Activated T-helper 2 cell treated with anti-CD3 and anti-CD28 coated beads, Interferon-gamma antibody, Interleukin-2, Interleukin-4, amounts not matched to agents 10 μg/mL and 5 μg/mL and 100 μg/mL, durations not matched to agents 14 hours and 24 hours and 36 hours (primary cell): Measurements from ENCODE around the gene DNAI4. TPM values are rescaled to one million over a fixed set of nuclear protein-coding genes. Genes with fewer than 3 reads are reported as not detected.

Experiments
- DNase-seq: peaks from one replicate; pipeline ENCODE4 v3.0.0; 2021; ENCODE audit warnings: low spot score
- H3K27ac Mint-ChIP-seq: one replicate; pipeline ENCODE4 v1.8.0; 2021; ENCODE audit warnings: mixed read lengths
- H3K27me3 Mint-ChIP-seq: one replicate; pipeline ENCODE4 v1.8.0; 2021; ENCODE audit warnings: low read depth, mixed read lengths
- H3K36me3 Mint-ChIP-seq: one replicate; pipeline ENCODE4 v1.8.0; 2021; ENCODE audit warnings: low read depth, mixed read lengths
- H3K4me1 Mint-ChIP-seq: one replicate; pipeline ENCODE4 v1.8.0; 2021; ENCODE audit warnings: low read depth, mixed read lengths
- H3K4me3 Mint-ChIP-seq: one replicate; pipeline ENCODE4 v1.8.0; 2021; ENCODE audit warnings: low read depth, mild to moderate bottlenecking, moderate library complexity, mixed read lengths
- H3K9me3 Mint-ChIP-seq: one replicate; pipeline ENCODE4 v1.8.0; 2021; ENCODE audit warnings: mixed read lengths
- intact Hi-C: fragments of 100-400 bp; cut with micrococcal nuclease; formaldehyde crosslinking; loops from one replicate; pipeline ENCODE4 v1.15.1; 2023
- total RNA-seq: library from RNA; stranded (reverse); gene quantifications from 2 replicates; pipeline ENCODE4 v1.2.3, GENCODE V29; 2022

Gene DNAI4
- total RNA-seq, 1 donor from 2014 or later, result 1.7 TPM

DNA sequence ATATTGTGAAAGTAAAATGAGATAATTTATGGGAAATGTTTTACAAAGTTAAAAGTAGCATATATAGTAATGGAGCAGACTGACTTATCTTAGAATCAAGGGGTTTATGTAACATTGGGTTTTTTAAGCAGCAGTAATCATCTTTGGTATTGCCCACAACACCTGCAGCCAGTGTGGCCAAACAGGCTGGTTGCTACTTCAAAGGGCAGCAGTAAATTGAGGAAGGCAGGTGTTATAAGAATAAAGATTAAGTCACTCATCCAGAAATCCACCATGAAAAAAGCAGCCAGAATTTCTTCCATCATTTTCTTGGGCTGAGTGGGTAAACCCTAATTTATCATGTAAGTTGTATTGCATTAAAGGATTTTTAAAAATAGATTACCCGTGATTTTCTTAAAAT lies 155.7 kb downstream of the DNAI4 start:
- DNase-seq, result no peak
- peaks cover 28% of the 10 kb centered on the region for H3K4me1 Mint-ChIP-seq
- H3K4me3 Mint-ChIP-seq, result peak overlapping the region; percentile 42
- intact Hi-C loops, result loop anchor here (10.0 kb wide), 1 partner anchor 56 kb away; no protein-coding TSS in a partner anchor
- H3K36me3 Mint-ChIP-seq, result no peaks in the 10 kb centered on the region
- H3K9me3 Mint-ChIP-seq, result no peaks in the 10 kb centered on the region
- no peak overlapping the region for H3K27ac Mint-ChIP-seq
- H3K27me3 Mint-ChIP-seq, result no peaks in the 10 kb centered on the region

DNA sequence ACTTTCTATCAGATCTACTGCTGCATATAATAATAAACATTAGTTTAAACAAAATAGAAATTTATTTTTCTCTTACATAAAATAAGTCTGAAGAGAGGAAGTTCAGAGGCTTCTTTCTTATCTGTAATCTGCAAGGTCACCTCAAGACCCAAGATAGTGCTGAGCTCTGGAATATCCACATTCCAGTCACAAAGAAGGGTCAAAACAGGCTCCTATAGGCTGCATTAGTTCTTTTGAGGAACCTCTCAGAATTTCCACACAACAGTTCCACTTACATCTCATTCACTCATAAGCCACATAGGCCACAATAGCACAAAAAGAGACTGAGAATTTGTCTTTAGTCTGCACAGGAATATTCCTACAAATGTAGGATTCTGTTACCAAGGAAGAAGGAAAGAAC lies 157.0 kb downstream of the DNAI4 start:
- no peak overlapping the region for H3K27ac Mint-ChIP-seq
- no peak overlapping the region for H3K4me3 Mint-ChIP-seq
- H3K4me1 Mint-ChIP-seq, result peaks cover 28% of the 10 kb centered on the region
- no peaks in the 10 kb centered on the region for H3K36me3 Mint-ChIP-seq
- DNase-seq, result no peak
- H3K27me3 Mint-ChIP-seq, result no peaks in the 10 kb centered on the region
- intact Hi-C loops, result loop anchor here (10.0 kb wide), 1 partner anchor 57 kb away; no protein-coding TSS in a partner anchor
- no peaks in the 10 kb centered on the region for H3K9me3 Mint-ChIP-seq

DNA sequence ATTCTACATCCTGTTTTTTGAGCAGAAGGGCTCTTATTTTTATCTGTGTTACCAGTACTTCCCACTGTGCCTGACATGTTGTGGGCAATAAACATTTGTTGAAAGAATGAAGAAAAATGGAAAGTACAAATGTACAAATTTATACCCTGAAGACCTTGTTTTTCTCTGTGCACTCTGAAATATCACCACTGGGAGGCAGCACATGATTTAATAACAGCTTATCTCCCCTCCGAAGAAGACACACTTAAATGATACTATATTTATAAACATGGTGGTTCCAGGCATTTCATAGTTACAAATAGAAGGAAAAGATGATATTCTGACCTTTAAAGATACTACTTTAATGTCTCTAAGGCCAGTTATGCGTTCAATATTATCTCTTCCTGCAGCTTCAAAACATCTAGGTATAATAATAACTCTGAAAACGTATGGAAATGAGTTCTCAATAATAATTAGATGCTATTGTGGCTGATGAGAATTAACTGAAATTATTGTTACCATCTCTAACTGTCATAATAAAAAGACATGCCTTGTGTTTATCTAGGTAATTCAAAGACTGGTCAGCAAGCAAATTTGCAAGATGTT lies 159.6 kb downstream of the DNAI4 start:
- intact Hi-C loops, result loop anchor here (1.0 to 10.0 kb wide), 6 partner anchors 60 to 736 kb away; partner anchors contain the start of genes DNAI4 and MIER1
- no peak overlapping the region for H3K27ac Mint-ChIP-seq
- no peaks in the 10 kb centered on the region for H3K36me3 Mint-ChIP-seq
- H3K4me1 Mint-ChIP-seq, result peaks cover 18% of the 10 kb centered on the region
- no peaks in the 10 kb centered on the region for H3K27me3 Mint-ChIP-seq
- H3K4me3 Mint-ChIP-seq, result no peak overlapping the region
- DNase-seq, result no peak
- no peaks in the 10 kb centered on the region for H3K9me3 Mint-ChIP-seq

Other genes with a start within 250 kb of the DNAI4 start
- not detected in 2 replicates for gene DYNLT5, start 172.4 kb downstream of the DNAI4 start, total RNA-seq
- gene INSL5, start 123.6 kb downstream of the DNAI4 start, total RNA-seq, result not detected in 2 replicates
- gene MIER1, start 134 bp upstream of the DNAI4 start, total RNA-seq, result 44.5 and 45.1 TPM in 2 replicates
- 14.5 and 14.8 TPM in 2 replicates for gene SLC35D1, start 129.3 kb upstream of the DNAI4 start, total RNA-seq
- gene C1orf141, start 210.1 kb upstream of the DNAI4 start, total RNA-seq, result not detected in 2 replicates
- gene IL23R, start 241.6 kb upstream of the DNAI4 start, total RNA-seq, result 0.55 and 0.80 TPM in 2 replicates